ENCODE data around the gene GCLC. TPM values are rescaled to one million over a fixed set of nuclear protein-coding genes. Genes with fewer than 3 reads are reported as not detected.

GCLC gene
- total RNA-seq, 2 donors from 2014 or later = 13.5 to 26.3 TPM

GRCh38 chr6:53494076-53494475 is 50.8 kb downstream of the GCLC start:
- no peak for TF ChIP-seq CTCF (IDR thresholded peaks at IDR 0.05)

GRCh38 chr6:53493635-53494025 is 51.3 kb downstream of the GCLC start:
- Histone ChIP-seq H3K36me3 (no peaks in the 10 kb centered on the region), H3K27me3 (no peaks in the 10 kb centered on the region), H3K4me3 (peak overlapping the region in 1 of 2 donors; percentile 13), H3K27ac (no peak overlapping the region), H3K9me3 (no peaks in the 10 kb centered on the region), H3K4me1 (peaks cover 0 to 6% of the 10 kb centered on the region in 2 donors)
- no peak for TF ChIP-seq CTCF (IDR thresholded peaks at IDR 0.05)
- DNase-seq (ENCODE audit: low spot score) = no peak

More at GRCh38 chr6:53494076-53494475, 50.8 kb downstream of the GCLC start:
- Histone ChIP-seq H3K27ac (no peak overlapping the region), H3K36me3 (peaks cover 1% of the 10 kb centered on the region), H3K9me3 (no peaks in the 10 kb centered on the region), H3K4me3 (no peak overlapping the region), H3K4me1 (peaks cover 0 to 6% of the 10 kb centered on the region in 2 donors), H3K27me3 (no peaks in the 10 kb centered on the region)
- DNase-seq (ENCODE audit: low spot score) = no peak

GRCh38 chr6:53492860-53493634 is 51.9 kb downstream of the GCLC start:
- no peaks in the 10 kb centered on the region for H3K36me3 ChIP-seq
- H3K9me3 ChIP-seq = no peaks in the 10 kb centered on the region
- TF ChIP-seq CTCF (IDR thresholded peaks at IDR 0.05) = peak; percentile 36 to 76
- peaks cover 0 to 6% of the 10 kb centered on the region in 2 donors for H3K4me1 ChIP-seq
- H3K4me3 ChIP-seq = peak overlapping the region in 1 of 2 donors; percentile 13
- DNase-seq (ENCODE audit: low spot score) = no peak
- no peaks in the 10 kb centered on the region for H3K27me3 ChIP-seq
- H3K27ac ChIP-seq = no peak overlapping the region

- H3K4me3 ChIP-seq = no peak overlapping the region
- H3K27me3 ChIP-seq = no peaks in the 10 kb centered on the region
- no peaks in the 10 kb centered on the region for H3K9me3 ChIP-seq
- no peak for DNase-seq (ENCODE audit: low spot score)
- H3K27ac ChIP-seq = no peak overlapping the region
- H3K36me3 ChIP-seq = no peaks in the 10 kb centered on the region
- TF ChIP-seq CTCF (IDR thresholded peaks at IDR 0.05) = no peak
- peaks cover 0 to 18% of the 10 kb centered on the region in 2 donors for H3K4me1 ChIP-seq
These were observed 57.8 kb downstream of the GCLC start for GRCh38 chr6:53487080-53487479.

GRCh38 chr6:53486679-53487078 is 58.2 kb downstream of the GCLC start:
- no peaks in the 10 kb centered on the region for H3K9me3 ChIP-seq
- TF ChIP-seq CTCF (IDR thresholded peaks at IDR 0.05) = no peak
- no peaks in the 10 kb centered on the region for H3K27me3 ChIP-seq
- H3K4me3 ChIP-seq = no peak overlapping the region
- H3K36me3 ChIP-seq = no peaks in the 10 kb centered on the region
- H3K27ac ChIP-seq = no peak overlapping the region
- peaks cover 0 to 18% of the 10 kb centered on the region in 2 donors for H3K4me1 ChIP-seq
- no peak for DNase-seq (ENCODE audit: low spot score)

All from right atrium auricular region (tissue), 2 donors.